Neural cell (in vitro differentiated cells): ENCODE data around the gene SND1. TPM values are rescaled to one million over a fixed set of nuclear protein-coding genes. Genes with fewer than 3 reads are reported as not detected.

Experiments
- H2AFZ ChIP-seq: fragments of 200-600, 300-800 bp; sonication (generic), shearing (Covaris generic); 2 replicates; pipeline ENCODE4 v1.6.0; 2014; ENCODE audit warnings: low read depth, mild to moderate bottlenecking, antibody characterized with exemption, low read length, moderate library complexity
- H3F3A ChIP-seq: fragments of 200-600 bp; shearing (Covaris generic); 2 replicates; pipeline ENCODE4 v1.6.1; 2016; ENCODE audit warnings: mild to moderate bottlenecking, moderate library complexity, mixed read lengths, antibody characterized with exemption, low read length; ENCODE audit not compliant: insufficient read depth, poor library complexity, severe bottlenecking
- H3K27ac ChIP-seq: fragments of 200-600, 300-800 bp; sonication (generic), shearing (Covaris generic); 2 replicates; pipeline ENCODE4 v1.5.1; 2014; ENCODE audit warnings: mild to moderate bottlenecking, low read length, moderate library complexity
- H3K27me3 ChIP-seq: fragments of 300-800, 200-600 bp; sonication (generic), shearing (Covaris generic); 2 replicates; pipeline ENCODE4 v1.6.0; 2014; ENCODE audit warnings: mild to moderate bottlenecking, low read depth, low read length, moderate library complexity; ENCODE audit not compliant: insufficient read depth
- H3K36me3 ChIP-seq: fragments of 300-800, 200-600 bp; sonication (generic), shearing (Covaris generic); 2 replicates; pipeline ENCODE4 v1.5.1; 2014; ENCODE audit warnings: mild to moderate bottlenecking, antibody characterized with exemption, low read length, moderate library complexity; ENCODE audit not compliant: insufficient read depth
- H3K4me2 ChIP-seq: fragments of 300-800, 200-600 bp; sonication (generic), shearing (Covaris generic); 2 replicates; pipeline ENCODE4 v1.6.0; 2014; ENCODE audit warnings: mild to moderate bottlenecking, low read length
- H3K4me3 ChIP-seq: fragments of 300-800, 200-600 bp; sonication (generic), shearing (Covaris generic); 2 replicates; pipeline ENCODE4 v1.5.1; 2014; ENCODE audit warnings: mild to moderate bottlenecking, low read length, moderate library complexity
- H3K79me2 ChIP-seq: fragments of 200-600 bp; shearing (Covaris generic); replicated peaks from 2 replicates; pipeline ENCODE4 v1.6.0; 2014; ENCODE audit warnings: mild to moderate bottlenecking, low read length, moderate library complexity; ENCODE audit not compliant: insufficient read depth
- H3K9ac ChIP-seq: fragments of 300-800, 200-600 bp; sonication (generic), shearing (Covaris generic); 2 replicates; pipeline ENCODE4 v1.6.1; 2016; ENCODE audit warnings: mild to moderate bottlenecking, low read length, mixed read lengths
- H3K9me2 ChIP-seq: fragments of 200-600 bp; shearing (Covaris generic); 2 replicates; pipeline ENCODE4 v1.6.1; 2016; ENCODE audit warnings: mild to moderate bottlenecking, low read length, mixed read lengths; ENCODE audit not compliant: insufficient read depth
- H3K9me3 ChIP-seq: fragments of 200-600, 300-800 bp; sonication (generic), shearing (Covaris generic); 2 replicates; pipeline ENCODE4 v1.6.1; 2016; ENCODE audit warnings: mild to moderate bottlenecking, mixed run types, low read length, moderate library complexity, mixed read lengths
- H4K20me1 ChIP-seq: fragments of 200-600 bp; shearing (Covaris generic); 2 replicates; pipeline ENCODE4 v1.6.1; 2016; ENCODE audit warnings: mild to moderate bottlenecking, mixed run types; ENCODE audit not compliant: insufficient read depth
- EP300 ChIP-seq: fragments of 450-650 bp; conservative IDR thresholded peaks from 2 replicates; pipeline ENCODE4 v1.6.1; 2014; ENCODE audit warnings: antibody characterized with exemption, mild to moderate bottlenecking, moderate library complexity; ENCODE audit not compliant: poor library complexity, severe bottlenecking
- EZH2 ChIP-seq: fragments of 200-600, 300-800 bp; shearing (Covaris generic), sonication (generic); IDR thresholded peaks from 2 replicates; pipeline ENCODE4 v1.6.1; 2014; ENCODE audit warnings: antibody characterized with exemption, low read length, borderline replicate concordance, mild to moderate bottlenecking; ENCODE audit not compliant: insufficient read depth, poor library complexity, severe bottlenecking
- MXI1 ChIP-seq: fragments of 450-650 bp; conservative IDR thresholded peaks from 2 replicates; pipeline ENCODE4 v1.6.1; 2014; ENCODE audit warnings: antibody characterized with exemption, mild to moderate bottlenecking; ENCODE audit not compliant: poor library complexity, severe bottlenecking
- POLR2AphosphoS5 ChIP-seq: IDR thresholded peaks from 2 replicates; pipeline ENCODE4 v1.6.1; 2012
- RAD21 ChIP-seq: fragments of 450-650 bp; conservative IDR thresholded peaks from 2 replicates; pipeline ENCODE4 v1.6.1; 2014; ENCODE audit warnings: antibody characterized with exemption, mild to moderate bottlenecking, moderate library complexity
- SMC3 ChIP-seq: fragments of 450-650 bp; conservative IDR thresholded peaks from 2 replicates; pipeline ENCODE4 v1.6.1; 2014; ENCODE audit warnings: antibody characterized with exemption, mild to moderate bottlenecking, moderate library complexity; ENCODE audit not compliant: poor library complexity
- TAF1 ChIP-seq: IDR thresholded peaks from 2 replicates; pipeline ENCODE4 v1.6.1; 2012; ENCODE audit warnings: low read depth
- polyA plus RNA-seq: library from polyadenylated mRNA; depleted of rRNA; stranded (reverse); fragments of >200 nt; gene quantifications from 2 replicates; pipeline ENCODE4 v1.2.3, GENCODE V29; 2014
- TF ChIP-seq, protein P1 (sequence below): IDR thresholded peaks from 2 replicates; pipeline ENCODE4 v1.6.1; 2012; ENCODE audit warnings: borderline replicate concordance
- TF ChIP-seq, protein P2 (sequence below): fragments of 450-650 bp; IDR thresholded peaks from 2 replicates; pipeline ENCODE4 v1.5.1; 2014; ENCODE audit warnings: antibody characterized with exemption, mild to moderate bottlenecking, moderate library complexity; ENCODE audit not compliant: poor library complexity, severe bottlenecking

Gene SND1
- polyA plus RNA-seq, 1 donor from 2014 or later: 37.4 TPM

DNA sequence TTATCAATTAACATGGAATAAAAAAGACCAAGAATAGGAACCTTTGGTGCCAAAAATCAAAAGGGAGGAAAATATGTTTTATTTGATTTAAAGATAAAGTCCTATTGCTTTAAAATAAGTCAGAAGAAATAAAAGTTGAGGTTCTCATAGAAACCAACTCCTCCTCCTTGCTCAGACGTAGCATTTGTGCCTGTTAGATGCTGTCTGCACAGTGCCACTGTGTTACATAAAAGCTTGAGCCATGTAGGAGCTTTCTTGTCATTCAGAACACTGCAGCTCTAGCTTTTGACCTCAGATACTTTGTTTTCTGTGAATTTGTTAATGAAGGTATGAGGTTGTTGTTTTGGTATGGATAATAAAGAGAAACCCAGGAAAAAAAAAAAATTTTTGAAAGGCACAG, 328.9 kb downstream of the SND1 start:
- no peaks in the 10 kb centered on the region for H3K79me2 ChIP-seq
- no peak overlapping the region for H3K27ac ChIP-seq
- H4K20me1 ChIP-seq: no peaks in the 10 kb centered on the region
- H3K9me2 ChIP-seq: no peaks in the 10 kb centered on the region
- H3K4me3 ChIP-seq: no peak overlapping the region
- no peaks in the 10 kb centered on the region for H3K9me3 ChIP-seq
- no peak for TF ChIP-seq POLR2AphosphoS5
- TF ChIP-seq TAF1: no peak
- TF ChIP-seq, protein P1, sequence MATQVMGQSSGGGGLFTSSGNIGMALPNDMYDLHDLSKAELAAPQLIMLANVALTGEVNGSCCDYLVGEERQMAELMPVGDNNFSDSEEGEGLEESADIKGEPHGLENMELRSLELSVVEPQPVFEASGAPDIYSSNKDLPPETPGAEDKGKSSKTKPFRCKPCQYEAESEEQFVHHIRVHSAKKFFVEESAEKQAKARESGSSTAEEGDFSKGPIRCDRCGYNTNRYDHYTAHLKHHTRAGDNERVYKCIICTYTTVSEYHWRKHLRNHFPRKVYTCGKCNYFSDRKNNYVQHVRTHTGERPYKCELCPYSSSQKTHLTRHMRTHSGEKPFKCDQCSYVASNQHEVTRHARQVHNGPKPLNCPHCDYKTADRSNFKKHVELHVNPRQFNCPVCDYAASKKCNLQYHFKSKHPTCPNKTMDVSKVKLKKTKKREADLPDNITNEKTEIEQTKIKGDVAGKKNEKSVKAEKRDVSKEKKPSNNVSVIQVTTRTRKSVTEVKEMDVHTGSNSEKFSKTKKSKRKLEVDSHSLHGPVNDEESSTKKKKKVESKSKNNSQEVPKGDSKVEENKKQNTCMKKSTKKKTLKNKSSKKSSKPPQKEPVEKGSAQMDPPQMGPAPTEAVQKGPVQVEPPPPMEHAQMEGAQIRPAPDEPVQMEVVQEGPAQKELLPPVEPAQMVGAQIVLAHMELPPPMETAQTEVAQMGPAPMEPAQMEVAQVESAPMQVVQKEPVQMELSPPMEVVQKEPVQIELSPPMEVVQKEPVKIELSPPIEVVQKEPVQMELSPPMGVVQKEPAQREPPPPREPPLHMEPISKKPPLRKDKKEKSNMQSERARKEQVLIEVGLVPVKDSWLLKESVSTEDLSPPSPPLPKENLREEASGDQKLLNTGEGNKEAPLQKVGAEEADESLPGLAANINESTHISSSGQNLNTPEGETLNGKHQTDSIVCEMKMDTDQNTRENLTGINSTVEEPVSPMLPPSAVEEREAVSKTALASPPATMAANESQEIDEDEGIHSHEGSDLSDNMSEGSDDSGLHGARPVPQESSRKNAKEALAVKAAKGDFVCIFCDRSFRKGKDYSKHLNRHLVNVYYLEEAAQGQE: no peak
- H3K9ac ChIP-seq: no peak overlapping the region
- H3K4me2 ChIP-seq: no peak overlapping the region
- H3K36me3 ChIP-seq: no peaks in the 10 kb centered on the region
- no peaks in the 10 kb centered on the region for H3K27me3 ChIP-seq
- no peaks in the 10 kb centered on the region for H3F3A ChIP-seq
- H2AFZ ChIP-seq: no peak overlapping the region

DNA sequence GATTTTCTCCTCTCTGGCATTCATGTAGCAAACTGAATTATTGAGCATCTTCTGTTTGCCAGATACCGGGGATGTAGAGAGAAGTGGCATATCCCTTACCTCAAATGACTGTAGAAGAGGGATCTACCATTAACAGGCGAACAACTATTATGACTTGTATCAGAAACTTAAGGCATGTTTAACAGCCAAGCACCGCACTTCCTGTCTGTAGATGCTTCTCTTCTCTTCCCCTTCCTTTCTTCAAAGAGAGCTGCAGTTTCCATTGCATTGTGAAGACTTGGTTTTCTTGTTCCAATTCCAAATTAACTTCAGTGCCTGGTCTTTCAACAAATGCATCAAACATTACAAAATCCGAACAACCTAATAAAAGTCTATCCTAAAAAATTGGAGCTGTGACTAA, 330.0 kb downstream of the SND1 start:
- Histone ChIP-seq H2AFZ (no peak overlapping the region), H3K4me3 (no peak overlapping the region), H3K27ac (no peak overlapping the region)

DNA sequence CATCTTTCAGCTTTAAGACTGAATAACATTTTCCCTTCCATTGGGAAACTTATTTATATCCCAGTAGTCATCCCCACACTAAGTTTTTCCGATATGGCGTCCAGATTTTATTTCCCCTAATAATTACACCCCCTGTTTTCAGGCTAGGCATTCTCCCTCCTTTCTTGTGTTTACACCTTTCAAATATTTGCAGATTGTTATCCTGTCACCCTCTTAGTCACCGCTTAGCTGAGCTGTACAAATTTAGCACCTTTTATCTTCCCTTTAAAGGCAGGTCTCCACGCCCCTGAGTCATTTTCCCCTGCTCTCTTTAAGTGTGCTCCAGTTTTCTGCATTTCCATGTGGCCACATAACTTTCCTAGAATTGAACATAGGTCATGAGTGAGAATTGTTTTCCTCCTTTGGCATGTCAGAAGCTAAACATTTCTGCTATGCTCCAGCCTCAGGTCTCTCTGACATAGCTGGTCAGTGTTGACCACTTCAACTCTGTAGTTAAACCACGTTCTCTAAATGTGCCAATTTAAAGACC, 331.9 kb downstream of the SND1 start:
- H3K4me3 ChIP-seq: no peak overlapping the region
- H3K27me3 ChIP-seq: no peaks in the 10 kb centered on the region
- no peaks in the 10 kb centered on the region for H3K36me3 ChIP-seq
- H3F3A ChIP-seq: no peaks in the 10 kb centered on the region
- no peaks in the 10 kb centered on the region for H3K9me3 ChIP-seq
- no peak overlapping the region for H2AFZ ChIP-seq
- H3K9me2 ChIP-seq: no peaks in the 10 kb centered on the region
- no peaks in the 10 kb centered on the region for H4K20me1 ChIP-seq
- H3K27ac ChIP-seq: no peak overlapping the region
- H3K9ac ChIP-seq: no peak overlapping the region
- no peak overlapping the region for H3K4me2 ChIP-seq
- H3K79me2 ChIP-seq: no peaks in the 10 kb centered on the region
- TF ChIP-seq POLR2AphosphoS5: no peak
- TF ChIP-seq MXI1: no peak
- TF ChIP-seq, protein P2, sequence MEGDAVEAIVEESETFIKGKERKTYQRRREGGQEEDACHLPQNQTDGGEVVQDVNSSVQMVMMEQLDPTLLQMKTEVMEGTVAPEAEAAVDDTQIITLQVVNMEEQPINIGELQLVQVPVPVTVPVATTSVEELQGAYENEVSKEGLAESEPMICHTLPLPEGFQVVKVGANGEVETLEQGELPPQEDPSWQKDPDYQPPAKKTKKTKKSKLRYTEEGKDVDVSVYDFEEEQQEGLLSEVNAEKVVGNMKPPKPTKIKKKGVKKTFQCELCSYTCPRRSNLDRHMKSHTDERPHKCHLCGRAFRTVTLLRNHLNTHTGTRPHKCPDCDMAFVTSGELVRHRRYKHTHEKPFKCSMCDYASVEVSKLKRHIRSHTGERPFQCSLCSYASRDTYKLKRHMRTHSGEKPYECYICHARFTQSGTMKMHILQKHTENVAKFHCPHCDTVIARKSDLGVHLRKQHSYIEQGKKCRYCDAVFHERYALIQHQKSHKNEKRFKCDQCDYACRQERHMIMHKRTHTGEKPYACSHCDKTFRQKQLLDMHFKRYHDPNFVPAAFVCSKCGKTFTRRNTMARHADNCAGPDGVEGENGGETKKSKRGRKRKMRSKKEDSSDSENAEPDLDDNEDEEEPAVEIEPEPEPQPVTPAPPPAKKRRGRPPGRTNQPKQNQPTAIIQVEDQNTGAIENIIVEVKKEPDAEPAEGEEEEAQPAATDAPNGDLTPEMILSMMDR: no peak
- no peak for TF ChIP-seq RAD21
- TF ChIP-seq EZH2: no peak
- no peak for TF ChIP-seq EP300

More for the DNA sequence above, 330.0 kb downstream of the SND1 start:
- Histone ChIP-seq H3F3A (no peaks in the 10 kb centered on the region), H3K9ac (no peak overlapping the region), H3K4me2 (no peak overlapping the region), H3K36me3 (no peaks in the 10 kb centered on the region), H4K20me1 (no peaks in the 10 kb centered on the region), H3K27me3 (no peaks in the 10 kb centered on the region), H3K9me2 (no peaks in the 10 kb centered on the region), H3K79me2 (no peaks in the 10 kb centered on the region), H3K9me3 (no peaks in the 10 kb centered on the region)
- TF ChIP-seq TAF1 (no peak), MXI1 (no peak), RAD21 (no peak), SMC3 (no peak), EZH2 (no peak)
- TF ChIP-seq, protein P1: no peak
